Panc1 (cell line): Measurements from ENCODE around the gene TLE6.

Source experiments
- POLR2AphosphoS5 ChIP-seq: IDR thresholded peaks from 2 replicates; pipeline ENCODE4 v1.6.1; 2012; ENCODE audit warnings: mild to moderate bottlenecking, low read depth, low read length, moderate library complexity
- SIN3A ChIP-seq: IDR thresholded peaks from 2 replicates; pipeline ENCODE4 v1.6.1; 2012; ENCODE audit warnings: low read depth, mild to moderate bottlenecking, low read length, moderate library complexity, borderline replicate concordance; ENCODE audit not compliant: insufficient read depth
- TF ChIP-seq, protein P1 (sequence below): fragments of 450-650 bp; IDR thresholded peaks from 2 replicates; pipeline ENCODE4 v1.5.1; 2017; ENCODE audit warnings: mild to moderate bottlenecking
- TF ChIP-seq, protein P2 (sequence below), 2 experiments: IDR thresholded peaks; 2 replicates each; pipeline ENCODE4 v1.6.1; 2011 to 2012; ENCODE audit warnings: low read depth in 2 of 2, control low read depth in 1 of 2, low read length in 1 of 2, mild to moderate bottlenecking in 1 of 2, moderate library complexity in 1 of 2; ENCODE audit not compliant: insufficient read depth in 1 of 2

DNA sequence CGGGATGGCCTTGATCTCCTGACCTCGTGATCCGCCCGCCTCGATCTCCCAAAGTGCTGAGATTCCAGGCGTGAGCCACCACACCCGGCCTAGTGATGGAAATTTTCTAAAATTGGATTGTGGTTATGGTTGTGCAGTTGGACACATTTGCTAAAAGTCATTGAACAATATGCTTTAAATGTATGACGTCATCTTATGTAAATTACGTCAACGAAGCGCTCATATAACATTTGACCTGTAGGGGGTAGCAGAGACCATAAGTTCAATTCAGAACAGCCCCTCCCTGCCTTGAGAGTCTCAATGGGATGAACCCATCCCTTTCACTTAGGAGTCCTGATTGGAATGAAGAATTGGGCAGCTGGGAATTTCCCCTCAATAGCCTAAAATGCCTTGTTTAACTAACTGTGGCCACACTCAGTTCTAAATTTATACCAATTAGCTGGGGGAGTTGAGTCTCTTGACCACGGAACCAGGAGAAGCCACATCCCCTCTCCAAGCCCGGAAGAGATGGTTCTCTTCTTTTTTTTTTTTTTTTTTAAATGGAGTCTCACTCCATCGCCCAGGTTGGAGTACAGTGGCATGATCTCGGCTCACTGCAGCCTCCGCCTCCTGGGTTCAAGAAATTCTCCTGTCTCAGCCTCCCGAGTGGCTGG lies 15.2 kb upstream of the TLE6 start:
- TF ChIP-seq, protein P1, sequence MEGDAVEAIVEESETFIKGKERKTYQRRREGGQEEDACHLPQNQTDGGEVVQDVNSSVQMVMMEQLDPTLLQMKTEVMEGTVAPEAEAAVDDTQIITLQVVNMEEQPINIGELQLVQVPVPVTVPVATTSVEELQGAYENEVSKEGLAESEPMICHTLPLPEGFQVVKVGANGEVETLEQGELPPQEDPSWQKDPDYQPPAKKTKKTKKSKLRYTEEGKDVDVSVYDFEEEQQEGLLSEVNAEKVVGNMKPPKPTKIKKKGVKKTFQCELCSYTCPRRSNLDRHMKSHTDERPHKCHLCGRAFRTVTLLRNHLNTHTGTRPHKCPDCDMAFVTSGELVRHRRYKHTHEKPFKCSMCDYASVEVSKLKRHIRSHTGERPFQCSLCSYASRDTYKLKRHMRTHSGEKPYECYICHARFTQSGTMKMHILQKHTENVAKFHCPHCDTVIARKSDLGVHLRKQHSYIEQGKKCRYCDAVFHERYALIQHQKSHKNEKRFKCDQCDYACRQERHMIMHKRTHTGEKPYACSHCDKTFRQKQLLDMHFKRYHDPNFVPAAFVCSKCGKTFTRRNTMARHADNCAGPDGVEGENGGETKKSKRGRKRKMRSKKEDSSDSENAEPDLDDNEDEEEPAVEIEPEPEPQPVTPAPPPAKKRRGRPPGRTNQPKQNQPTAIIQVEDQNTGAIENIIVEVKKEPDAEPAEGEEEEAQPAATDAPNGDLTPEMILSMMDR: peak; percentile 71; the same call in 1 of the 2 replicates
- TF ChIP-seq, protein P2, sequence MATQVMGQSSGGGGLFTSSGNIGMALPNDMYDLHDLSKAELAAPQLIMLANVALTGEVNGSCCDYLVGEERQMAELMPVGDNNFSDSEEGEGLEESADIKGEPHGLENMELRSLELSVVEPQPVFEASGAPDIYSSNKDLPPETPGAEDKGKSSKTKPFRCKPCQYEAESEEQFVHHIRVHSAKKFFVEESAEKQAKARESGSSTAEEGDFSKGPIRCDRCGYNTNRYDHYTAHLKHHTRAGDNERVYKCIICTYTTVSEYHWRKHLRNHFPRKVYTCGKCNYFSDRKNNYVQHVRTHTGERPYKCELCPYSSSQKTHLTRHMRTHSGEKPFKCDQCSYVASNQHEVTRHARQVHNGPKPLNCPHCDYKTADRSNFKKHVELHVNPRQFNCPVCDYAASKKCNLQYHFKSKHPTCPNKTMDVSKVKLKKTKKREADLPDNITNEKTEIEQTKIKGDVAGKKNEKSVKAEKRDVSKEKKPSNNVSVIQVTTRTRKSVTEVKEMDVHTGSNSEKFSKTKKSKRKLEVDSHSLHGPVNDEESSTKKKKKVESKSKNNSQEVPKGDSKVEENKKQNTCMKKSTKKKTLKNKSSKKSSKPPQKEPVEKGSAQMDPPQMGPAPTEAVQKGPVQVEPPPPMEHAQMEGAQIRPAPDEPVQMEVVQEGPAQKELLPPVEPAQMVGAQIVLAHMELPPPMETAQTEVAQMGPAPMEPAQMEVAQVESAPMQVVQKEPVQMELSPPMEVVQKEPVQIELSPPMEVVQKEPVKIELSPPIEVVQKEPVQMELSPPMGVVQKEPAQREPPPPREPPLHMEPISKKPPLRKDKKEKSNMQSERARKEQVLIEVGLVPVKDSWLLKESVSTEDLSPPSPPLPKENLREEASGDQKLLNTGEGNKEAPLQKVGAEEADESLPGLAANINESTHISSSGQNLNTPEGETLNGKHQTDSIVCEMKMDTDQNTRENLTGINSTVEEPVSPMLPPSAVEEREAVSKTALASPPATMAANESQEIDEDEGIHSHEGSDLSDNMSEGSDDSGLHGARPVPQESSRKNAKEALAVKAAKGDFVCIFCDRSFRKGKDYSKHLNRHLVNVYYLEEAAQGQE (IDR thresholded peaks at IDR 0.05; ENCODE audit: insufficient read depth in 1 of 2, low read depth in 2 of 2, low read length in 1 of 2): no peak
- TF ChIP-seq POLR2AphosphoS5 (no peak), SIN3A (no peak)
